ENCODE data around the gene GRHL1. TPM values are rescaled to one million over a fixed set of nuclear protein-coding genes. Genes with fewer than 3 reads are reported as not detected.

Gene GRHL1
- total RNA-seq, 2 experiments from 2014 or later: 0.25 to 0.43 TPM

DNA sequence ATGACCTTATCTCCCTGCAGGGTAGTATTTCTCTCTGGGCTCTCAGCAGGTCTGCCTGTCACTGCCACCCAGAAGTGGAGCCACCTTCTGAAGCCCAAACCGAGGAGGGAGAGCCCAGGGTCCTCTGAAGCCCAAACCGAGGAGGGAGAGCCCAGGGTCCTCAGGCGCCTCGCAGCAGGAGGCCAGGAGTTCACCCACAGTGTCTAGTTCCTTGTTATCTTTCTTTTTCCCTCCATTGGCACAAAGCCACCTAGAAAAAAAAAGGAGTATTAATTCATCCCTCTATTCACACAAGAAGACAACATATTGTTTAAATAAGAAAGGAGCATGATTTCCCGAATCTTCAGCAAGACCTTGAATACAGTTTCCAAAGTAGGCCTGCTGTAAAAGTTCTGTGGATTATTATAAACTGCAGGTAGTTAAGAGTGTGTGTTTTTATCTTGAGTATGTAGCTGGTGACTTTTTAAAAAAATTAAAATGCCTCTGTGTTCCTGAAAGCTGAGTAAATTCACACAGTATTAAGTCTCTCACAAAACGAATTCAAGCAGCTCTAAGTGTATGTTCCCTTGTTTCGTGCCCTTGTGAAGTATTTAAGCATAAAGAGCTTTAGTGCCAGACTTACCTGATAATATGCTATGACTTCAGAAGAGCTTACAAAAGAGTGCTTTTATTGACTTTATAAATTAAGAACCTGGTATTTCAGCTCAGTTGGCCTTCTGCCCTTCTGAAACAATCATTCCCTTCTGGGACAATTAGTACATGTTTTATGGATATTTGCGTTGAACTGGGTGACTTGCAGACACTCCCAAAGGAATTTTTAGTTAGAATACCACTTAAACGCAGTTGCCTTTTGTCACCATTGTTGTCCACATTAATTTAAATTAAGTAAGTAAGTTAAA, 11.7 kb upstream of the GRHL1 start:
- H3K4me1 Mint-ChIP-seq: no peaks in the 10 kb centered on the region
- DNase-seq (no peak), ATAC-seq (ENCODE audit: low read depth) (no peak)
- POLR2A ChIA-PET: no interaction called here
- H3K27me3 Mint-ChIP-seq: peaks cover 8% of the 10 kb centered on the region
- H3K36me3 Mint-ChIP-seq: no peaks in the 10 kb centered on the region
- no peak overlapping the region for H3K4me3 Mint-ChIP-seq
- H3K9me3 Mint-ChIP-seq: no peaks in the 10 kb centered on the region
- no peak overlapping the region for H3K27ac Mint-ChIP-seq

DNA sequence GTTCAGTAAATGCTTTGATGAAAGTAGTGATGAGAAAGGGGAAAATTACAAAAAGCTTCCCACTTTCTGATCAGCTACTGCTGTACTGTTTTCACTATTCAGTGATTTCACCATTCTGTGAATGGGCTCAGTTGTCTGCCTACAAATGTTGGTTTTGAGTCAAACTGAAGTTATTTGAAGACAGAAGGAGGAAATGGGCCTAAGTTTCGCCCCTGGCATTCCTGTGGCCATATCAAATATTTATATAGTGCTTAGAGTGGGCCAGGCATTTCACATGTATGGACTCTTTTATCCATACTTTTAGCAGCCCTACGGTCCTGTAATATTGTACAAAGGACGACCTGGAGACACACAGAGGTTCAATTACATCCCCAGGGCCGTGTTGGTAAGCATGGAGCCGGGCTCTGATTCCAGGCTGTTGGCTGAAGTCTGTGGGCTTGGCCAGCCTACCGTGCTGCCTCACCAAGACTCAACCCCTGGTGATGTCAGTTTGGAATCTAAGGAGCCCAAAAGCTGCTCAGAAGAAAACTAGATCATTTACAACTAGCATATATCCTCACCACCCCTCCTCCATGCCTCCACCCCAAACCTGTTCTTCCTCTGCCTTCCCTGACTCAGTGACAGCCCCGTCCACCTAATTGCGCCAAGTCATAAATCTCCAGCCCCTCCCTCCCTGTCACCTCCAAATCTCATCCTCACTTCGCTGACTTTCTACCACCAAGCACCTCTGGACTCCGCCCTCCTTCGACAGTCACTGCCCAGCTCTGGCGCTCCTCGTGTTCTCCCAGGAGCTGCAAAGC, 10.1 kb upstream of the GRHL1 start:
- Mint-ChIP-seq H3K27me3 (peaks cover 15% of the 10 kb centered on the region), H3K4me1 (no peaks in the 10 kb centered on the region), H3K4me3 (no peak overlapping the region), H3K9me3 (no peaks in the 10 kb centered on the region), H3K36me3 (no peaks in the 10 kb centered on the region), H3K27ac (no peak overlapping the region)
- POLR2A ChIA-PET: no interaction called here
- DNase-seq (no peak), ATAC-seq (ENCODE audit: low read depth) (no peak)

DNA sequence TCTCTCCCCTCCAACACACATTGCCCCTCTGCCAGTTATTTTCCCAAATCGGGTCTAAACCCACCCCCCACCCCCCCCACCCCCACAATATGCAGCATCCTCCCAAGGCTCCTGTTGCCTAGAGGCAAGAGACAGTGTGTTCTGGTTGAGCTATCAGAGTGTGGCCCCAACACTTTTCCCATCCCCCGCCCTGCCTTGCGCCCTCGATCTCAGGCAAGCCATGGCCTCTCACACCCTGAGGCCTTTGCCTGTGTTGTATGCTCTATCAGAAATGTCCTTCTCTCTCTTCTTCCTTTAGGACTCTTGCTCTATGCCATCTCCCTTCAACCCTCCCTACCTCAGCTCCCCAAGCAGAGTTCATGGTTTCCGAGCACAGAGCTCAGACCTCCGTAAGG, 9.5 kb upstream of the GRHL1 start:
- Mint-ChIP-seq H3K27ac (no peak overlapping the region), H3K9me3 (no peaks in the 10 kb centered on the region), H3K27me3 (peaks cover 15% of the 10 kb centered on the region), H3K4me3 (no peak overlapping the region), H3K4me1 (no peaks in the 10 kb centered on the region), H3K36me3 (no peaks in the 10 kb centered on the region)
- DNase-seq (no peak), ATAC-seq (ENCODE audit: low read depth) (no peak)
- POLR2A ChIA-PET: no interaction called here

GRCh38 chr2:9944330-9944758, 7.1 kb upstream of the GRHL1 start:
- DNase-seq (no peak), ATAC-seq (ENCODE audit: low read depth) (no peak)
- no peaks in the 10 kb centered on the region for H3K36me3 Mint-ChIP-seq
- H3K4me1 Mint-ChIP-seq: no peaks in the 10 kb centered on the region
- H3K27ac Mint-ChIP-seq: no peak overlapping the region
- no peak overlapping the region for H3K4me3 Mint-ChIP-seq
- H3K9me3 Mint-ChIP-seq: no peaks in the 10 kb centered on the region
- H3K27me3 Mint-ChIP-seq: peaks cover 33% of the 10 kb centered on the region
- POLR2A ChIA-PET: no interaction called here

DNA sequence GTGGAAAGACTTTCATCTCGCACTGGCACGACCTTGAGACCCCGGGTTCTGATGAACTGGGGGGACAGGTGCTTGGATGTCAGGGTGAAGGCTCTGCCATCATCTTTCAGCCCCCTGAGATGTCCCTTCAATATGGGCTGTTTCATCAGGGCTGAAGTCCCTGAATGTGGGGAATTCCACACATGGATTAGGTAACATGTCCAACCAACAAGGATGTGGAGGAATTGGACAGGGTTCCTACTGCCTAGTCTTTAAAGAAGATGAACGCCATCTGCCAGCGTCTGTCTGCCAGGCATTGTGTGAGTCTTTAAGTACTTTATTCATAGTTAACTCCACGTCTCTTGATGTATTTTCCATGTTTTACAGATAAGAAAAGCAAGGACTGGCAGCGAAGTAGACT, 5.9 kb upstream of the GRHL1 start:
- H3K9me3 Mint-ChIP-seq: no peaks in the 10 kb centered on the region
- H3K36me3 Mint-ChIP-seq: no peaks in the 10 kb centered on the region
- no peak overlapping the region for H3K27ac Mint-ChIP-seq
- no peak for ATAC-seq (ENCODE audit: low read depth)
- DNase-seq: no peak
- peaks cover 43% of the 10 kb centered on the region for H3K27me3 Mint-ChIP-seq
- POLR2A ChIA-PET: no interaction called here
- peaks cover 2% of the 10 kb centered on the region for H3K4me1 Mint-ChIP-seq
- H3K4me3 Mint-ChIP-seq: no peak overlapping the region

DNA sequence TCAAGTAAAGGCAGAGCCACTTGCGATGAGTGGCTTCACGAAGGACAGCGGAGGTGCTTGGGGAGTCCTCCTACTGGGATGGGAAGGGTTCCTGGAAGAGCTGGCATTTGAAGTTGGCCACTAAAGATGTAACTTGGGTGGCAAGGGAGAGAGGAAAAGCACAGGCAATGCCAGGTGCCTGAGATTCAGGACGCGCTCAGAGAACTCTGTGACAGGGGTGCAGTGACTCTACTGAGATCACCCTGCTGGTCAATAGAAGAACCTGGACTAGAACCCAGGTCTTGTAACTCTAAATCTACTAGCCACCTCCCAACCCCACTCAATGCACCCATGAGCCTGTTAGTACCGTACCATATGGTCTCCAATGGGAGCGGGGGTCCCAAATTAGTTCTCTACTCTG, 5.4 kb upstream of the GRHL1 start:
- H3K9me3 Mint-ChIP-seq: no peaks in the 10 kb centered on the region
- H3K4me3 Mint-ChIP-seq: no peak overlapping the region
- no peak for ATAC-seq (ENCODE audit: low read depth)
- POLR2A ChIA-PET: no interaction called here
- H3K27ac Mint-ChIP-seq: no peak overlapping the region
- no peaks in the 10 kb centered on the region for H3K36me3 Mint-ChIP-seq
- peaks cover 43% of the 10 kb centered on the region for H3K27me3 Mint-ChIP-seq
- H3K4me1 Mint-ChIP-seq: peaks cover 3% of the 10 kb centered on the region
- DNase-seq: no peak

DNA sequence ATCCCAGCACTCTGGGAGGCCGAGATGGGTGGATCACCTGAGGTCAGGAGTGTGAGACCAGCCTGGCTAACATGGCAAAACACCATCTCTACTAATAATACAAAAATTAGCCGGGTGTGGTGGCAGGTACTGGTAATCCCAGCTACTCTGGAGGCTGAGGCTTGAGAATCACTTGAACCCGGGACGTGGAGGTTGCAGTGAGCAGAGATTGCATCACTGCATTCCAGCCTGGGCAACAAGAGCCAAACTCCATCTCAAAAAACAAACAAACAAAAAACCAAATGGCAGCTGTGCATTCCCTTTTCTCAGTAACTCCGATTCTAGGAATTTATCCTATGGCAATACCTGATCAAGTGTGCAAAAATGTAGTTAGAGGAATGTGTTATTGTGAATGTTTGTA, 4.7 kb upstream of the GRHL1 start:
- H3K4me1 Mint-ChIP-seq: peaks cover 3% of the 10 kb centered on the region
- DNase-seq (no peak), ATAC-seq (ENCODE audit: low read depth) (no peak)
- H3K9me3 Mint-ChIP-seq: no peaks in the 10 kb centered on the region
- H3K4me3 Mint-ChIP-seq: no peak overlapping the region
- peaks cover 40% of the 10 kb centered on the region for H3K27me3 Mint-ChIP-seq
- no peak overlapping the region for H3K27ac Mint-ChIP-seq
- no peaks in the 10 kb centered on the region for H3K36me3 Mint-ChIP-seq
- POLR2A ChIA-PET: no interaction called here

DNA sequence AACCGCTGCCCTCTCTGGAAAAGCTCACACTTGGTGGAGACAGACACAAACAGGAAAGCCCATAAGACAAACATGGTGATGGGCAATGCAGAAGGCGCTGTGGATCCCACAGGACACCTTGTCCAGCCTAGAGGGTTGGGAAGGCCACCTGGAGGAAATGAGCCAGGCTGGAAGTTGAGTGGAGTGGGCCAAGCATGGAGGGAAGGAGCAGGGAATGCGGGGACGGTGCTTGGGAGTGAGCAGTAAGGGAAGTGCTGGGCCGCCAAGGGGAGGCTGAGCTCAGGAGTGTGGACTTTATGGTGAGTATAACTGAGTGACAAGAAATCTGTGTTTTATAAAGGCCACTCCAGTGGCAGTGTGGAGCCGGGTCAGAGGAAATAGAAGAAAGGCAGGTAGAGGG, 2.8 kb upstream of the GRHL1 start:
- no peaks in the 10 kb centered on the region for H3K9me3 Mint-ChIP-seq
- no peak overlapping the region for H3K27ac Mint-ChIP-seq
- no peaks in the 10 kb centered on the region for H3K36me3 Mint-ChIP-seq

GRCh38 chr2:9949239-9949991, 2.1 kb upstream of the GRHL1 start:
- peaks cover 3% of the 10 kb centered on the region for H3K4me1 Mint-ChIP-seq
- POLR2A ChIA-PET: interaction anchor here (0.6 kb wide), 1 partner anchor 9 kb away, joined by 3 read pairs; no protein-coding TSS in a partner anchor
- peak overlapping the region; percentile 84 for H3K4me3 Mint-ChIP-seq
- peaks cover 59% of the 10 kb centered on the region for H3K27me3 Mint-ChIP-seq
- H3K27ac Mint-ChIP-seq: no peak overlapping the region
- DNase-seq (no peak), ATAC-seq (ENCODE audit: low read depth) (no peak)
- no peaks in the 10 kb centered on the region for H3K9me3 Mint-ChIP-seq
- H3K36me3 Mint-ChIP-seq: no peaks in the 10 kb centered on the region

More for the DNA sequence above, 2.8 kb upstream of the GRHL1 start:
- ATAC-seq (ENCODE audit: low read depth) (no peak), DNase-seq (no peak)
- Mint-ChIP-seq H3K27me3 (peaks cover 53% of the 10 kb centered on the region), H3K4me1 (peaks cover 3% of the 10 kb centered on the region), H3K4me3 (no peak overlapping the region)
- POLR2A ChIA-PET: no interaction called here

DNA sequence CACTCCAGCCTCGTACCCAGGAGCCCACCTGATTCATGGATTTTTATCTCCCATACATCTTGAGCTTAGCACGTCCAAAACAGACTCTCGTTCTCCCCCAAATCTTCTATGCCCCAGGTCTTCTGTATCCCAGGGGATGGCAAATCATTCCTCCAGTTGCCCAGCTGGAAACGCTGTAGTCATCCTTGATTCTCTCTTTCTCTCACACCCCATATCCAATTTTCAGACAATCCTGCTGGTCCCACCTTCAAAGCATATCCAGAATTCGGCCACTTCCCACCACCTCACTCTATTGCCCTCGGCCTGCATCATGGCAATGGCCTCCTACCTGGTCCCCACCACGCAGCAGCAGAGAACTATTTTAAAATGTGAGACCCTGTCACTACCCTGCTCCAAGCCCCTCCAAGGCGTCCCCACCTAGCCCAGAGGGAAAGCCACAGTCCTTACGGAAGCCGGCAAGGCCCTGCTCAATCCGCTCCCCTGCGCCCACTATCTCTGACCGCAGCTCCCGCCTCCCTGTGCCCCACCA, 1.4 kb upstream of the GRHL1 start:
- H3K9me3 Mint-ChIP-seq: no peaks in the 10 kb centered on the region
- POLR2A ChIA-PET: no interaction called here
- H3K4me1 Mint-ChIP-seq: peaks cover 3% of the 10 kb centered on the region
- H3K27ac Mint-ChIP-seq: no peak overlapping the region
- H3K4me3 Mint-ChIP-seq: peak overlapping the region; percentile 84
- no peaks in the 10 kb centered on the region for H3K36me3 Mint-ChIP-seq
- no peak for ATAC-seq (ENCODE audit: low read depth)
- no peak for DNase-seq
- H3K27me3 Mint-ChIP-seq: peaks cover 58% of the 10 kb centered on the region

GRCh38 chr2:9950521-9951271, 797 bp upstream of the GRHL1 start:
- H3K27me3 Mint-ChIP-seq: peaks cover 57% of the 10 kb centered on the region
- H3K4me3 Mint-ChIP-seq: peak overlapping the region; percentile 84
- DNase-seq (no peak), ATAC-seq (ENCODE audit: low read depth) (peak; percentile 43)
- no peaks in the 10 kb centered on the region for H3K36me3 Mint-ChIP-seq
- H3K27ac Mint-ChIP-seq: no peak overlapping the region
- H3K9me3 Mint-ChIP-seq: no peaks in the 10 kb centered on the region
- H3K4me1 Mint-ChIP-seq: peaks cover 3% of the 10 kb centered on the region
- POLR2A ChIA-PET: no interaction called here

DNA sequence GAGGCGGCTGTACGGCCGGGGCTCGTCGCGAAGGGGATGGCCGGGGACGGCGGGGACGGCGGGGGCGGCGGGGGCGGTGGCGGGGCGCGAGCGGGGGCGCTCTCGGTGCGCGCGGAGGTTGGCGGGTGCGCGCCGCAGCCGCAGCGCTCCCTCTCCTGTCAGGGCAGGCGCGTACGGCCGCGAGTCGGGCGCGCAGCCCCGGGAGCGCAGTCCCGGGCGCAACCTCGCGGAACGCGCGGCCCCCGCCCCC, 296 bp upstream of the GRHL1 start:
- Mint-ChIP-seq H3K27ac (no peak overlapping the region), H3K27me3 (peaks cover 60% of the 10 kb centered on the region)

GRCh38 chr2:9952286-9952737, 819 bp downstream of the GRHL1 start:
- POLR2A ChIA-PET: interaction anchor here (0.6 kb wide), 1 partner anchor 39 kb away, joined by 3 read pairs; no protein-coding TSS in a partner anchor
- Mint-ChIP-seq H3K9me3 (no peaks in the 10 kb centered on the region), H3K27ac (no peak overlapping the region), H3K36me3 (no peaks in the 10 kb centered on the region), H3K4me1 (peaks cover 3% of the 10 kb centered on the region), H3K27me3 (peaks cover 60% of the 10 kb centered on the region), H3K4me3 (peak overlapping the region; percentile 45)
- ATAC-seq (ENCODE audit: low read depth) (no peak), DNase-seq (no peak)

More for the DNA sequence above, 296 bp upstream of the GRHL1 start:
- peak overlapping the region; percentile 73 for H3K4me3 Mint-ChIP-seq
- no peaks in the 10 kb centered on the region for H3K36me3 Mint-ChIP-seq
- DNase-seq (no peak), ATAC-seq (ENCODE audit: low read depth) (no peak)
- peaks cover 3% of the 10 kb centered on the region for H3K4me1 Mint-ChIP-seq
- H3K9me3 Mint-ChIP-seq: no peaks in the 10 kb centered on the region
- POLR2A ChIA-PET: no interaction called here

Measured in activated naive CD8-positive, alpha-beta T cell treated with anti-CD3 and anti-CD28 coated beads, Interleukin-2, amount 10 ng/mL, durations not matched to agents 7 days and 5 days (primary cell).